DND-41 (cell line): ENCODE data around the gene PIKFYVE.

ENCODE experiments used
- ATAC-seq: fragments of 200-7000 bp; cut with Tn5 transposase; 3 replicates; pipeline ENCODE4 v1.9.1; 2021; ENCODE audit warnings: low read depth; ENCODE audit not compliant: insufficient read depth
- DNase-seq: peaks from one replicate; pipeline ENCODE4 v3.0.0-alpha.2; 2020
- H2AFZ ChIP-seq: 2 replicates; pipeline ENCODE4 v1.6.0; 2012; ENCODE audit warnings: low read depth, low read length
- H3K27ac ChIP-seq: 2 replicates; pipeline ENCODE4 v1.5.1; 2012; ENCODE audit warnings: low read length, inconsistent platforms
- H3K27me3 ChIP-seq: fragments of 200-600 bp; sonication (generic); 2 replicates; pipeline ENCODE4 v1.6.0; 2012; ENCODE audit warnings: low read length, mild to moderate bottlenecking, inconsistent platforms; ENCODE audit not compliant: insufficient read depth, poor library complexity
- H3K36me3 ChIP-seq: 2 replicates; pipeline ENCODE4 v1.5.1; 2012; ENCODE audit warnings: low read length, inconsistent platforms; ENCODE audit not compliant: insufficient read depth
- H3K4me1 ChIP-seq: 2 replicates; pipeline ENCODE4 v1.5.1; 2012; ENCODE audit warnings: mild to moderate bottlenecking, low read length; ENCODE audit not compliant: insufficient read depth
- H3K4me2 ChIP-seq: 2 replicates; pipeline ENCODE4 v1.6.0; 2012; ENCODE audit warnings: mild to moderate bottlenecking, moderate library complexity, low read length, inconsistent platforms; ENCODE audit not compliant: insufficient read depth
- H3K4me3 ChIP-seq, 2 experiments: fragments of 200-600 bp in 1 of 2; shearing (Covaris generic) in 1 of 2; 2 replicates each; pipeline ENCODE4 v1.5.1; 2012 to 2016; ENCODE audit warnings: inconsistent platforms in 2 of 2, low read length in 2 of 2, mild to moderate bottlenecking in 2 of 2, low read depth in 1 of 2, moderate library complexity in 1 of 2
- H3K79me2 ChIP-seq: 2 replicates; pipeline ENCODE4 v1.6.0; 2012; ENCODE audit warnings: low read length, inconsistent platforms; ENCODE audit not compliant: insufficient read depth
- H3K9ac ChIP-seq: 2 replicates; pipeline ENCODE4 v1.6.0; 2012; ENCODE audit warnings: low read depth, mild to moderate bottlenecking, inconsistent platforms, low read length, moderate library complexity
- H3K9me3 ChIP-seq: 2 replicates; pipeline ENCODE4 v1.5.1; 2012; ENCODE audit warnings: low read length, moderate library complexity, mild to moderate bottlenecking, inconsistent platforms; ENCODE audit not compliant: insufficient read depth, severe bottlenecking
- H4K20me1 ChIP-seq: 2 replicates; pipeline ENCODE4 v1.6.0; 2012; ENCODE audit warnings: low read length; ENCODE audit not compliant: insufficient read depth
- CTCF ChIP-seq: IDR thresholded peaks from 2 replicates; pipeline ENCODE4 v1.5.1; 2012; ENCODE audit warnings: borderline replicate concordance, low read length, moderate library complexity, mild to moderate bottlenecking; ENCODE audit not compliant: poor library complexity, severe bottlenecking; ENCODE audit errors: extremely low read depth
- EZH2 ChIP-seq: IDR thresholded peaks from 3 replicates; pipeline ENCODE4 v1.6.1; 2012; ENCODE audit warnings: borderline replicate concordance, low read depth, mild to moderate bottlenecking, moderate library complexity, low read length, inconsistent platforms; ENCODE audit not compliant: severe bottlenecking

PIKFYVE gene

GRCh38 chr2:208359632-208359986 lies 93.6 kb downstream of the PIKFYVE start:
- DNase-seq (no peak), ATAC-seq (peak; percentile 47)
- no peaks in the 10 kb centered on the region; the same call in 1 of the 2 replicates for H4K20me1 ChIP-seq
- H3K4me1 ChIP-seq: no peaks in the 10 kb centered on the region
- H3K4me3 ChIP-seq: no peak overlapping the region
- no peak for TF ChIP-seq CTCF
- TF ChIP-seq EZH2: no peak
- H3K27me3 ChIP-seq: no peaks in the 10 kb centered on the region
- H3K9me3 ChIP-seq: no peaks in the 10 kb centered on the region
- no peaks in the 10 kb centered on the region for H3K79me2 ChIP-seq
- H3K27ac ChIP-seq: no peak overlapping the region
- no peak overlapping the region for H2AFZ ChIP-seq
- no peak overlapping the region for H3K9ac ChIP-seq
- H3K36me3 ChIP-seq: peaks cover 41% of the 10 kb centered on the region
- no peak overlapping the region for H3K4me2 ChIP-seq

- Histone ChIP-seq H4K20me1 (no peaks in the 10 kb centered on the region; the same call in 1 of the 2 replicates), H3K9me3 (no peaks in the 10 kb centered on the region), H3K79me2 (no peaks in the 10 kb centered on the region), H3K27me3 (no peaks in the 10 kb centered on the region), H3K4me3 (no peak overlapping the region), H3K36me3 (peaks cover 32% of the 10 kb centered on the region), H3K4me2 (no peak overlapping the region), H2AFZ (no peak overlapping the region), H3K27ac (no peak overlapping the region), H3K4me1 (no peaks in the 10 kb centered on the region), H3K9ac (no peak overlapping the region)
- no peak for DNase-seq
- peak; percentile 16; the same call in 1 of the 3 replicates for ATAC-seq
- no peak for TF ChIP-seq CTCF
Observed at GRCh38 chr2:208360259-208361076, 94.4 kb downstream of the PIKFYVE start.

GRCh38 chr2:208361077-208361441 lies 95.0 kb downstream of the PIKFYVE start:
- Histone ChIP-seq H3K36me3 (peaks cover 26% of the 10 kb centered on the region), H3K4me2 (no peak overlapping the region), H3K4me3 (no peak overlapping the region), H4K20me1 (no peaks in the 10 kb centered on the region; the same call in 1 of the 2 replicates), H2AFZ (no peak overlapping the region), H3K79me2 (no peaks in the 10 kb centered on the region), H3K27me3 (no peaks in the 10 kb centered on the region), H3K9me3 (no peaks in the 10 kb centered on the region), H3K9ac (no peak overlapping the region), H3K4me1 (no peaks in the 10 kb centered on the region), H3K27ac (no peak overlapping the region)
- TF ChIP-seq EZH2 (no peak), CTCF (no peak)
- DNase-seq: no peak
- no peak for ATAC-seq
